H1 (cell line): Measurements from ENCODE around the gene GP5. TPM values are rescaled to one million over a fixed set of nuclear protein-coding genes. Genes with fewer than 3 reads are reported as not detected.

Experiments used
- CTCF ChIA-PET: fragments of 300-600 bp; sonication (Branson Sonifier 250); formaldehyde crosslinking; loops from one replicate; lab custom pipeline; 2021; ENCODE audit not compliant: partially characterized antibody; lab: Charles Lee
- POLR2A ChIA-PET: fragments of 300-600 bp; sonication (Branson Sonifier 250); formaldehyde crosslinking; loops from one replicate; lab custom pipeline; 2021; ENCODE audit warnings: inconsistent platforms; ENCODE audit not compliant: partially characterized antibody; lab: Charles Lee
- DNase-seq, 2 experiments: peaks; one replicate each; pipeline versions ENCODE4 v3.0.0 to v3.0.0-alpha.2; 2010 to 2022; ENCODE audit warnings: low spot score in 2 of 2, low read depth in 1 of 2, mixed read lengths in 1 of 2
- FAIRE-seq: peaks from 2 replicates; lab custom pipeline; 2011; peaks lifted over from hg19 to GRCh38; lab: Jason Lieb, UNC
- H2AFZ ChIP-seq: 2 replicates; pipeline ENCODE4 v1.8.1; 2012; ENCODE audit warnings: low read length, inconsistent platforms
- H2AK5ac ChIP-seq: 2 replicates; pipeline ENCODE4 v1.6.1; 2013; ENCODE audit warnings: low read depth, low read length
- H2BK120ac ChIP-seq: replicated peaks from 2 replicates; pipeline ENCODE3; 2013; ENCODE audit warnings: low read depth, low read length, inconsistent platforms
- H2BK12ac ChIP-seq: 2 replicates; pipeline ENCODE4 v1.6.1; 2013; ENCODE audit warnings: low read depth, low read length
- H2BK15ac ChIP-seq: 2 replicates; pipeline ENCODE4 v1.6.1; 2013; ENCODE audit warnings: low read length
- H2BK20ac ChIP-seq: 2 replicates; pipeline ENCODE4 v1.6.1; 2013; ENCODE audit warnings: low read length
- H2BK5ac ChIP-seq: 2 replicates; pipeline ENCODE4 v1.6.1; 2013; ENCODE audit warnings: low read depth, low read length
- H3K14ac ChIP-seq: 2 replicates; pipeline ENCODE4 v1.6.1; 2013; ENCODE audit warnings: inconsistent platforms; ENCODE audit not compliant: insufficient read length
- H3K18ac ChIP-seq: 2 replicates; pipeline ENCODE4 v1.6.1; 2013; ENCODE audit warnings: low read length; ENCODE audit errors: extremely low read depth
- H3K23ac ChIP-seq: 2 replicates; pipeline ENCODE4 v1.6.1; 2013; ENCODE audit warnings: inconsistent platforms; ENCODE audit not compliant: insufficient read length
- H3K23me2 ChIP-seq: 2 replicates; pipeline ENCODE4 v1.6.1; 2013; ENCODE audit warnings: low read depth, low read length
- H3K27ac ChIP-seq: 2 replicates; pipeline ENCODE4 v1.6.1; 2011; ENCODE audit warnings: low read depth, low read length, inconsistent platforms
- H3K27me3 ChIP-seq, 4 experiments: replicated peaks in 1 of 4; 1 replicate in 1 of 4; 2 replicates in 3 of 4; pipeline versions ENCODE4 v1.6.1 to v1.8.1; 2011 to 2013; ENCODE audit warnings: low read length in 3 of 4, mild to moderate bottlenecking in 3 of 4, inconsistent platforms in 2 of 4, mixed read lengths in 2 of 4, moderate library complexity in 1 of 4; ENCODE audit not compliant: control insufficient read depth in 3 of 4, insufficient read depth in 3 of 4; ENCODE audit errors: extremely low read depth in 1 of 4
- H3K36me3 ChIP-seq, 4 experiments: 2 replicates each; pipeline versions ENCODE4 v1.6.1 to v1.8.1; 2011 to 2013; ENCODE audit warnings: mild to moderate bottlenecking in 4 of 4, low read length in 3 of 4, moderate library complexity in 2 of 4, control low read depth in 1 of 4, inconsistent platforms in 1 of 4; ENCODE audit not compliant: insufficient read depth in 4 of 4, control insufficient read depth in 2 of 4
- H3K4ac ChIP-seq: replicated peaks from 2 replicates; pipeline ENCODE3; 2013; ENCODE audit warnings: low read length, low read depth, mixed read lengths, inconsistent platforms; ENCODE audit not compliant: insufficient read length
- H3K4me1 ChIP-seq, 4 experiments: replicated peaks in 1 of 4; 1 replicate in 1 of 4; 2 replicates in 3 of 4; pipeline versions ENCODE4 v1.6.1 to v1.8.1; 2011 to 2013; ENCODE audit warnings: low read length in 3 of 4, inconsistent platforms in 2 of 4, mixed read lengths in 1 of 4; ENCODE audit not compliant: insufficient read depth in 4 of 4, control insufficient read depth in 3 of 4
- H3K4me2 ChIP-seq, 2 experiments: 2 replicates each; pipeline versions ENCODE4 v1.6.1 to v1.8.1; 2011 to 2013; ENCODE audit warnings: low read depth in 2 of 2, low read length in 2 of 2, control low read depth in 1 of 2, inconsistent platforms in 1 of 2, mild to moderate bottlenecking in 1 of 2; ENCODE audit not compliant: insufficient read depth in 1 of 2
- H3K4me3 ChIP-seq, 4 experiments: fragments of 200-600, 300-600 bp in 1 of 4; sonication (generic), shearing (Covaris generic), sonication (Bioruptor Twin) in 1 of 4; 2 replicates each; pipeline versions ENCODE4 v1.5.1 to v1.8.1; 2011 to 2016; ENCODE audit warnings: low read length in 4 of 4, low read depth in 3 of 4, control low read depth in 2 of 4, inconsistent platforms in 2 of 4, mild to moderate bottlenecking in 2 of 4, mixed read lengths in 1 of 4, moderate library complexity in 1 of 4; ENCODE audit not compliant: insufficient read depth in 2 of 4; ENCODE audit errors: extremely low read depth in 1 of 4
- H3K56ac ChIP-seq: replicated peaks from 2 replicates; pipeline ENCODE3; 2013; ENCODE audit warnings: low read depth, mild to moderate bottlenecking, mixed read lengths, low read length, inconsistent platforms; ENCODE audit not compliant: insufficient read length
- H3K79me1 ChIP-seq: 2 replicates; pipeline ENCODE4 v1.6.1; 2013; ENCODE audit warnings: low read depth, low read length, control low read depth
- H3K79me2 ChIP-seq, 2 experiments: 2 replicates each; pipeline versions ENCODE4 v1.6.1 to v1.8.1; 2012 to 2013; ENCODE audit warnings: low read length in 2 of 2, mild to moderate bottlenecking in 2 of 2, inconsistent platforms in 1 of 2; ENCODE audit not compliant: insufficient read depth in 2 of 2, control insufficient read depth in 1 of 2
- H3K9ac ChIP-seq, 4 experiments: replicated peaks in 1 of 4; 1 replicate in 1 of 4; 2 replicates in 3 of 4; pipeline versions ENCODE4 v1.6.1 to v1.8.1; 2011 to 2013; ENCODE audit warnings: low read depth in 3 of 4, low read length in 3 of 4, control low read depth in 2 of 4, mild to moderate bottlenecking in 2 of 4, moderate library complexity in 2 of 4, inconsistent platforms in 1 of 4; ENCODE audit errors: extremely low read depth in 1 of 4
- H3K9me3 ChIP-seq, 2 experiments: 2 replicates each; pipeline versions ENCODE4 v1.6.1 to v1.8.1; 2012 to 2013; ENCODE audit warnings: mild to moderate bottlenecking in 2 of 2, moderate library complexity in 2 of 2, control low read depth in 1 of 2, inconsistent platforms in 1 of 2, low read depth in 1 of 2, low read length in 1 of 2, mixed read lengths in 1 of 2; ENCODE audit not compliant: insufficient read depth in 2 of 2
- H4K20me1 ChIP-seq, 2 experiments: replicated peaks in 1 of 2; 2 replicates each; pipeline versions ENCODE3 to v1.8.1; 2011 to 2013; ENCODE audit warnings: inconsistent platforms in 2 of 2, low read length in 2 of 2, mild to moderate bottlenecking in 1 of 2; ENCODE audit not compliant: insufficient read depth in 2 of 2, control insufficient read depth in 1 of 2
- H4K5ac ChIP-seq: 2 replicates; pipeline ENCODE4 v1.6.1; 2013; ENCODE audit warnings: low read length, low read depth, mixed read lengths, inconsistent platforms; ENCODE audit not compliant: insufficient read length
- H4K8ac ChIP-seq: 2 replicates; pipeline ENCODE4 v1.8.0; 2013; ENCODE audit warnings: mild to moderate bottlenecking, moderate library complexity, low read length, inconsistent platforms; ENCODE audit not compliant: insufficient read depth; ENCODE audit errors: extremely low read depth
- H4K91ac ChIP-seq: replicated peaks from 2 replicates; pipeline ENCODE3; 2013; ENCODE audit warnings: low read length, mixed read lengths, inconsistent platforms; ENCODE audit not compliant: insufficient read length
- CEBPB ChIP-seq: IDR thresholded peaks from 2 replicates; pipeline ENCODE4 v1.6.1; 2012; ENCODE audit warnings: low read depth, low read length
- EP300 ChIP-seq, 2 experiments: IDR thresholded peaks; 1 replicate in 1 of 2; 2 replicates in 1 of 2; pipeline ENCODE4 v1.6.1; 2011 to 2012; ENCODE audit warnings: low read depth in 2 of 2, low read length in 2 of 2, mild to moderate bottlenecking in 2 of 2, borderline replicate concordance in 1 of 2, inconsistent platforms in 1 of 2, moderate library complexity in 1 of 2
- EZH2 ChIP-seq: fragments of 200-600 bp; sonication (generic); IDR thresholded peaks from 2 replicates; pipeline ENCODE4 v1.7.1; 2012; ENCODE audit warnings: low read depth, mild to moderate bottlenecking, moderate library complexity, low read length, inconsistent platforms; ENCODE audit not compliant: severe bottlenecking
- FOSL1 ChIP-seq: IDR thresholded peaks from 2 replicates; pipeline ENCODE4 v1.6.1; 2011; ENCODE audit warnings: mild to moderate bottlenecking, low read depth, low read length, moderate library complexity; ENCODE audit not compliant: insufficient read depth
- HDAC6 ChIP-seq: IDR thresholded peaks from one replicate; pipeline ENCODE4 v1.7.1; 2012; ENCODE audit warnings: low read depth, mild to moderate bottlenecking, inconsistent platforms, low read length, moderate library complexity
- MAFK ChIP-seq: IDR thresholded peaks from 2 replicates; pipeline ENCODE4 v1.6.1; 2012; ENCODE audit warnings: low read depth, mild to moderate bottlenecking, improper control_type of control experiment, low read length
- POLR2A ChIP-seq, 2 experiments: IDR thresholded peaks; 1 replicate in 1 of 2; 2 replicates in 1 of 2; pipeline ENCODE4 v1.6.1; 2011; ENCODE audit warnings: low read depth in 2 of 2, low read length in 2 of 2, mild to moderate bottlenecking in 2 of 2; ENCODE audit errors: control extremely low read depth in 1 of 2
- POLR2AphosphoS5 ChIP-seq: IDR thresholded peaks from 2 replicates; pipeline ENCODE4 v1.6.1; 2011; ENCODE audit warnings: low read depth, low read length
- RAD21 ChIP-seq, 2 experiments: IDR thresholded peaks in 1 of 2; conservative IDR thresholded peaks in 1 of 2; 2 replicates each; pipeline ENCODE4 v1.6.1; 2011; ENCODE audit warnings: low read depth in 2 of 2, low read length in 2 of 2, improper control_type of control experiment in 1 of 2, inconsistent platforms in 1 of 2, mild to moderate bottlenecking in 1 of 2, moderate library complexity in 1 of 2
- SRF ChIP-seq: IDR thresholded peaks from 2 replicates; pipeline ENCODE4 v1.6.1; 2011; ENCODE audit warnings: mild to moderate bottlenecking, low read depth, low read length, moderate library complexity
- TAF7 ChIP-seq: optimal IDR thresholded peaks from 2 replicates; pipeline ENCODE3; 2011; ENCODE audit warnings: low read depth, mild to moderate bottlenecking, inconsistent platforms, low read length, moderate library complexity, borderline replicate concordance
- WGBS, 2 experiments: shearing (Covaris generic) in 1 of 2; methylation state at CpG; one replicate each; pipeline versions ENCODE4 v1.1.6 to v1.1.7; 2013 to 2015; ENCODE audit warnings: low lambda C conversion rate in 2 of 2, mixed read lengths in 2 of 2, inconsistent platforms in 1 of 2, low coverage in 1 of 2, missing lambda C conversion rate in 1 of 2; ENCODE audit not compliant: insufficient replicate concordance in 2 of 2, insufficient coverage in 1 of 2, insufficient read length in 1 of 2; ENCODE audit errors: extremely low coverage in 1 of 2, missing lambda C conversion rate in 1 of 2; 5-methylcytosine and 5-hydroxymethylcytosine counted together
- polyA plus RNA-seq, 7 experiments: library from polyadenylated mRNA; depleted of rRNA in 3 of 7; stranded (reverse) in 5 of 7; unstranded in 2 of 7; fragments of >200 nt in 5 of 7; fragments of 200-250 nt in 2 of 7; gene quantifications; 1 replicate in 5 of 7; 2 replicates in 1 of 7; 4 replicates in 1 of 7; pipeline versions ENCODE4 v1.2.1 to v1.2.3, GENCODE V29; 2011 to 2013; ENCODE audit warnings: missing spikeins in 2 of 7, mixed read lengths in 2 of 7
- total RNA-seq: library from RNA; stranded (reverse); fragmentation: NEBNext Ultra II Directional; extraction: Animal tissue kit (Norgen Biotek cat#: 25700); gene quantifications from 2 replicates; pipeline ENCODE4 v1.2.1, GENCODE V29; 2021

Gene GP5
- total and polyA plus RNA-seq, 2 of the 8 experiments (the other 6 are each of a cell fraction or from before 2014, with no cell fraction given), result 0.13 to 0.14 TPM

- Histone ChIP-seq H3K79me2 (no peaks in the 10 kb centered on the region), H3K4me1 (peaks cover 0 to 7% (median 4%) of the 10 kb centered on the region in 4 experiments; a peak in 3 of 7 replicates), H4K20me1 (no peaks in the 10 kb centered on the region), H3K36me3 (no peaks in the 10 kb centered on the region), H3K18ac (no peak overlapping the region), H2AFZ (peak overlapping the region; percentile 70; the same call in 1 of the 2 replicates), H3K23ac (no peak overlapping the region), H3K27me3 (peaks cover 0 to 2% (median 0%) of the 10 kb centered on the region in 4 experiments; a peak in 1 of 7 replicates), H3K4me3 (no peak overlapping the region), H3K23me2 (no peaks in the 10 kb centered on the region), H3K79me1 (no peaks in the 10 kb centered on the region), H2BK5ac (no peak overlapping the region), H4K91ac (no peak overlapping the region), H4K8ac (no peak overlapping the region), H2BK15ac (no peak overlapping the region), H3K4ac (no peak overlapping the region), H3K14ac (no peak overlapping the region), H3K56ac (no peak overlapping the region), H3K9ac (no peak overlapping the region), H3K9me3 (peaks cover 0 to 4% of the 10 kb centered on the region in 2 experiments; a peak in 1 of 4 replicates), H2AK5ac (no peak overlapping the region), H3K27ac (no peak overlapping the region), H2BK120ac (no peak overlapping the region), H2BK12ac (peak overlapping the region; percentile 29; the same call in 1 of the 2 replicates), H3K4me2 (no peak overlapping the region), H4K5ac (no peak overlapping the region), H2BK20ac (no peak overlapping the region)
- DNase-seq, result peak in 1 of 2 experiments; percentile 41
- 86% methylated on average over 15 of the region's 15 CpGs; no CpG with 5 or more reads in 1 of the 2 experiments for WGBS, 2 experiments
- ChIA-PET CTCF (interaction anchor here (0.6 to 4.5 kb wide), 7 partner anchors 9 to 86 kb away, joined by 3 to 21 read pairs (median 4); partner anchors contain the start of gene GP5), POLR2A (interaction anchor here (0.8 kb wide), 1 partner anchor 18 kb away, joined by 3 read pairs; no protein-coding TSS in a partner anchor)
- no peak for FAIRE-seq
- no peak for TF ChIP-seq POLR2AphosphoS5
- no peak for TF ChIP-seq CEBPB
- no peak for TF ChIP-seq FOSL1
- TF ChIP-seq EZH2, result no peak
- no peak for TF ChIP-seq RAD21 (IDR thresholded peaks at IDR 0.05 in 1 of 2, conservative IDR thresholded peaks at IDR 0.05 in 1 of 2; ENCODE audit: low read depth in 2 of 2, low read length in 2 of 2)
- TF ChIP-seq TAF7, result no peak
- TF ChIP-seq POLR2A (IDR thresholded peaks at IDR 0.05; ENCODE audit: control extremely low read depth in 1 of 2, low read depth in 2 of 2, low read length in 2 of 2), result no peak
- no peak for TF ChIP-seq SRF
- TF ChIP-seq MAFK, result no peak
- TF ChIP-seq EP300 (IDR thresholded peaks at IDR 0.05; ENCODE audit: borderline replicate concordance in 1 of 2, low read depth in 2 of 2, low read length in 2 of 2), result no peak
- TF ChIP-seq HDAC6, result no peak
Measured at GRCh38 chr3:194386066-194386465, 13.0 kb downstream of the GP5 start.
